ENCODE results near the gene SLC8A1.

The SLC8A1 gene

DNA sequence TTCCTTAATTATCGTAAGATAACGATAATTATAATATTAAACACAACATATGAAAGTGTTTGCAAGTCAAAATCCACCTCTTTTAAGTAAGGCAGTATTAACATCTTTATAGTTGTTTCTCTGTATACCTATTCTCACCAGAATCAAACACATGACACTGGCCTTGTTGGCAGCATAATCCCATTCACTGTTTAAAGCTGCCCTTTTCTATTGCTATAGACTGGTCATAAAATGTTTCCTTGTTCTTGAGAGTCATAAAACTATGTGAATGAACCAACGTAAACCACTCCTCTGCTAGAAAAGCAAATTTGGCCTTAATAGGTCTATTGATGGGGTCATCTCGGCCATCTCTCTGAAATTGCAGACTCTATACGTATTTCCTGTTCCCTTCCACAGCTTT lies 293.1 kb downstream of the SLC8A1 start:
- DNase-seq (ENCODE audit: extremely low read depth, low read depth): no peak
- H3K4me3 ChIP-seq (replicated peaks; ENCODE audit: low read depth, low read length): no peak overlapping the region
- TF ChIP-seq, protein P1, sequence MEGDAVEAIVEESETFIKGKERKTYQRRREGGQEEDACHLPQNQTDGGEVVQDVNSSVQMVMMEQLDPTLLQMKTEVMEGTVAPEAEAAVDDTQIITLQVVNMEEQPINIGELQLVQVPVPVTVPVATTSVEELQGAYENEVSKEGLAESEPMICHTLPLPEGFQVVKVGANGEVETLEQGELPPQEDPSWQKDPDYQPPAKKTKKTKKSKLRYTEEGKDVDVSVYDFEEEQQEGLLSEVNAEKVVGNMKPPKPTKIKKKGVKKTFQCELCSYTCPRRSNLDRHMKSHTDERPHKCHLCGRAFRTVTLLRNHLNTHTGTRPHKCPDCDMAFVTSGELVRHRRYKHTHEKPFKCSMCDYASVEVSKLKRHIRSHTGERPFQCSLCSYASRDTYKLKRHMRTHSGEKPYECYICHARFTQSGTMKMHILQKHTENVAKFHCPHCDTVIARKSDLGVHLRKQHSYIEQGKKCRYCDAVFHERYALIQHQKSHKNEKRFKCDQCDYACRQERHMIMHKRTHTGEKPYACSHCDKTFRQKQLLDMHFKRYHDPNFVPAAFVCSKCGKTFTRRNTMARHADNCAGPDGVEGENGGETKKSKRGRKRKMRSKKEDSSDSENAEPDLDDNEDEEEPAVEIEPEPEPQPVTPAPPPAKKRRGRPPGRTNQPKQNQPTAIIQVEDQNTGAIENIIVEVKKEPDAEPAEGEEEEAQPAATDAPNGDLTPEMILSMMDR (IDR thresholded peaks at IDR 0.05; ENCODE audit: low read depth, low read length, missing control alignments): no peak

DNA sequence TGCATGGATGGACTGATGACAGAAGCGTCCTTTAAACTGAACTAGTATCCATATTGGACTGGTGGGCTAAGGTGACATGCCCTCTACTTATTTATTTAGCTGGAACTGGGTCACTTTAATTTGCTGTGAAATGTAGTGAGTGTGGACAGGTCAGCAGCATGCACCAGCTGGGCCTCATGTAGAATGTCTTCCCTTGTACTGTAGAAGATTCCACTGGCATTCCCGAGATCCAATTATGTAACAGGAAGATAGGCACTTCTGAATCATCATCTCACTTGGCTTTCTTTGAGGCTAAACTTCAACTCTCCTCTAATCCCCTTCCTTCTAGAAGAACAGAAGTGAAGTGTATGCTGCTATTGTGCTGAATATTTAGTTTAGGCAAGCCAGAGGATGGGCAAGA lies 296.2 kb downstream of the SLC8A1 start:
- no peak for DNase-seq (ENCODE audit: extremely low read depth, low read depth)
- H3K4me3 ChIP-seq (replicated peaks; ENCODE audit: low read depth, low read length): no peak overlapping the region
- TF ChIP-seq, protein P1 (IDR thresholded peaks at IDR 0.05; ENCODE audit: low read depth, low read length, missing control alignments): no peak

- no peak overlapping the region for H3K4me3 ChIP-seq (replicated peaks; ENCODE audit: low read depth, low read length)
- DNase-seq (ENCODE audit: extremely low read depth, low read depth): no peak
- TF ChIP-seq, protein P1 (IDR thresholded peaks at IDR 0.05; ENCODE audit: low read depth, low read length, missing control alignments): no peak
These were observed 301.6 kb downstream of the SLC8A1 start for GRCh38 chr2:40150266-40150665.

- H3K4me3 ChIP-seq (replicated peaks; ENCODE audit: low read depth, low read length): no peak overlapping the region
- TF ChIP-seq, protein P1 (IDR thresholded peaks at IDR 0.05; ENCODE audit: low read depth, low read length, missing control alignments): no peak
- DNase-seq (ENCODE audit: extremely low read depth, low read depth): no peak
These were observed 303.6 kb downstream of the SLC8A1 start for GRCh38 chr2:40148334-40148733.

- no peak for DNase-seq (ENCODE audit: extremely low read depth, low read depth)
- TF ChIP-seq, protein P1 (IDR thresholded peaks at IDR 0.05; ENCODE audit: low read depth, low read length, missing control alignments): no peak
- H3K4me3 ChIP-seq (replicated peaks; ENCODE audit: low read depth, low read length): no peak overlapping the region
These were observed 304.5 kb downstream of the SLC8A1 start for GRCh38 chr2:40147360-40147759.

DNA sequence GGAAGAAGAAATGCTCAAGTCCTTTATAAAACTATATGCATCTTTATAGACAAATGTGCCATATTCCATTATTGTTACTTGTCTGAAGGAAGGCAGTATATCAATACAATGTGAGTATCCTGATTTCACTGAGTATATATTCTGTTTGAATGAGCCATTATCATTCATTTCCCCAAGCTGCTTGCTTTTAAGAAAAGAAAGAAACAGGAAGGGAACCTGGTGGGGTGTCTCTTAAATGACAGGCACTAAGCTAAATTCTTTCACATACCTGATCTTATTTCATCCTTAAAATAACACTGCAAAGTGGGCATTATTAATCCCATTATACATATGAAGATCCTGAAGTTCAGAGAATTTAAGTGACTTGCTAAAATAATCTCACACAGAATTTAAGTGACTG lies 307.9 kb downstream of the SLC8A1 start:
- TF ChIP-seq, protein P1 (IDR thresholded peaks at IDR 0.05; ENCODE audit: low read depth, low read length, missing control alignments): no peak
- no peak for DNase-seq (ENCODE audit: extremely low read depth, low read depth)
- no peak overlapping the region for H3K4me3 ChIP-seq (replicated peaks; ENCODE audit: low read depth, low read length)

DNA sequence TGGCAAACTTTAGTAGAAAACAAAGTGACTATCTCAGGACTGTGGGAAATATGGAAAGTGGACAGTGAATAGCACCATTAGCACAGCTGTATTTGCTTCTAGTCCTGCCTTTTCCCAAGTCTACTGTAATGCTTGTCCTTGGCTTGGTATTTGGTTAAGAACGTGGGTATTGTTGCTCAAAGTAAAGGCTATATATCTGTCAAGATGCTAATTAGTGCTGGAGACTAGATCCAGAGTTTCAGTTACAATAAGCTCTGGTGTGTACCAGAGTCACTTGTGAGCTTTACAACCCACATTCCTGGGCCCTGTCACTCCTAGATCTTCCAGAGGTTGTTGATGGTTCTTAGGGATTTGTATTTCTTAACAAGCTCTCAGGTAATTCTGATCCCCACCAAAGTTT lies 313.6 kb downstream of the SLC8A1 start:
- TF ChIP-seq, protein P1 (IDR thresholded peaks at IDR 0.05; ENCODE audit: low read depth, low read length, missing control alignments): no peak
- H3K4me3 ChIP-seq (replicated peaks; ENCODE audit: low read depth, low read length): no peak overlapping the region
- no peak for DNase-seq (ENCODE audit: extremely low read depth, low read depth)

Measured in HFF-Myc (cell line).